NCI-H2227 (cell line): ENCODE results near the gene GLRX3.

Source experiments
- DNase-seq: peaks from one replicate; lab custom pipeline; 2025; ENCODE audit not compliant: unreplicated experiment; lab: John Stamatoyannopoulos, UW

GLRX3 gene

DNA sequence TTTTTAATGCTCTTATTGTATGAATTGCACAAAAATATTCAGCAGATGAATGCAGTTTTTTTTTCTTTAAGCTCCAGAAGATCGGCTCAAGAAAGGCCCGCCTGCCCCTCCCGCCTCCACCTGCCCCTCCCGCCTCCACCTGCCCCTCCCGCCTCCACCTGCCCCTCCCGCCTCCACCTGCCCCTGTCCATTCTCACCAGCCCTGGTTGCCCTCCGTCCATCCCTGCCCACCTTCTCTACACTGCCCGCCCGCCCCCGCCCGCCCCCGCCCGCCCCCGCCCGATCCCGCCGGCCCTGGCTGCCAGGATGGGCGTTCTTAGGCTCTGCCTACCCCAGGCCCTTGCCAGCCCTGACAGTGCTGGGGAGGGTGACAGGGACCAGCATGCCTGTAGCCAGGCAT is 67.4 kb downstream of the GLRX3 start:
- DNase-seq: no peak

DNA sequence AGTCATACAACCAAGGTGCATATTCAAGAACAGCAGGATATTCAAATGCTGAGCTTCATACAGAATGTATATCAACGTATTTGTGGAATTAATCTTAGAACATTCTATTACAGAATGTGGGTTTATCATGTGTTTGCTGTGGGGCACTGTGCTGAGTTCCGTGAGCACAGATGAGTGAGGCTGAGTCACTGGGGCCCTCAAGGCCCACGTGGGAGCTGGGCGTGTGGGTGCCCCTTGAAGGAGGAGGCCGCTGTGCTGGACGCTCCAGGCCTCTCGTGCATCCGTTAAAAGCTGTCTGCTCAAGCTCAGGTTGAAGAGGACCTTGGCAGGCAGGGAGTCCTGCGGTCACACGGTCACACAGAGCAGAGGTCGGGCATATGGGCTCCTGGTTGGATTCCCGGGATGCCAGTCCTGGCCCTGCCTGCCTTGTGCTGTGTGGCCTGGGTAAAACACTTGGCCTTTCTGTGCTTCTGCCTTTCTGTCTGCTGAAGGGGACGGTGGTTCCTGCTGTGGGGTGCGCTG is 70.1 kb downstream of the GLRX3 start:
- no peak for DNase-seq

DNA sequence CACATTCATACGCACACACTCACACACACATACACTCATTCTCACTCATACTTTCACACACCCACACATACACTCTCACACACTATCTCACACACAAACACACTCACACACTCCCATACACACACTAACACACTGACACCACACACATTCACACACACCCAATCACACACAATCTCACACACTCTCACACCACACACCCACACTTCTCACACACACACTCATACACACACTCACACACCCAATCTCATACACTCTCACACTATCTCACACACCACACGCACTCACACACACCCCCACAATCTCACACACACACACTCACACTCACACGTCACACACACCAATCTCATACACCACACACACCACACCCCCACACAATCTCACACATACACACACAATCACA is 71.0 kb downstream of the GLRX3 start:
- DNase-seq: no peak

DNA sequence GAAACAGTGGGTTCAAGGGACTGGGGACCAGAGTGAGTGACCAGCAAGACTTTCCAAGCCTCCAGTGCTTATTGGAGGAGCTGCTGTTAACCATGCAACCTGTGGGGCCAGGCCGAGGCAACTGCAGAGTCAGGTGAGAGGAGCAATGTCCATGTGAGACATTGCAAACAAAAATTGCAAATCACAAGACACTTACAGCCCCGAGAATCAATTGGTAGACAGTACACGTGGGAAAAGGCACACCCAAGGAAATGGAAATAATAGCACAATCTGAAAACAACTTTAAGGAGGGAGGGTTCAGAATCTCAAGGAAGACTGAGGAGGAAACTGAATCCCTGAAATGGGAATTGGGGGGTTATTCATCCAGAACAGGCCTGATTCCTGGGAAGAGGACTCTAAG is 72.6 kb downstream of the GLRX3 start:
- no peak for DNase-seq

DNA sequence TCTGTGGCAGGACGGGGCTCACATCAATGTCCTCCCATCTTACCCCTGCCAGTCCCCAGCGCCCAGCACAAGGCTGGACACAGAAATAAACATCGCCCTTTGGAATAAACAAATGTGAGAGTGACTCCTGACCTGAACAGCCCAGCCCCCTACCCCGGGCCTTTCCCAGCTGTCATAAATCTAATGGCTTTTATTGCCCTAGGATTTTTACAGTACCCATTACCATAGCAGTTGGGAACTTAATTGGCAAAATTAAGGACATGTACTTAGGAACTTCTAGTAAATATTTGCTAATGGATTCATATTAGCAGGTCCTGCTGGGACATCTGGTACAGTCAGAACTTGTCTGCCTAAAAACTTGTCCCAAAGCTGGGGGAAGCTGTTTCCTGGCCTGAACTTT is 76.6 kb downstream of the GLRX3 start:
- no peak for DNase-seq

DNA sequence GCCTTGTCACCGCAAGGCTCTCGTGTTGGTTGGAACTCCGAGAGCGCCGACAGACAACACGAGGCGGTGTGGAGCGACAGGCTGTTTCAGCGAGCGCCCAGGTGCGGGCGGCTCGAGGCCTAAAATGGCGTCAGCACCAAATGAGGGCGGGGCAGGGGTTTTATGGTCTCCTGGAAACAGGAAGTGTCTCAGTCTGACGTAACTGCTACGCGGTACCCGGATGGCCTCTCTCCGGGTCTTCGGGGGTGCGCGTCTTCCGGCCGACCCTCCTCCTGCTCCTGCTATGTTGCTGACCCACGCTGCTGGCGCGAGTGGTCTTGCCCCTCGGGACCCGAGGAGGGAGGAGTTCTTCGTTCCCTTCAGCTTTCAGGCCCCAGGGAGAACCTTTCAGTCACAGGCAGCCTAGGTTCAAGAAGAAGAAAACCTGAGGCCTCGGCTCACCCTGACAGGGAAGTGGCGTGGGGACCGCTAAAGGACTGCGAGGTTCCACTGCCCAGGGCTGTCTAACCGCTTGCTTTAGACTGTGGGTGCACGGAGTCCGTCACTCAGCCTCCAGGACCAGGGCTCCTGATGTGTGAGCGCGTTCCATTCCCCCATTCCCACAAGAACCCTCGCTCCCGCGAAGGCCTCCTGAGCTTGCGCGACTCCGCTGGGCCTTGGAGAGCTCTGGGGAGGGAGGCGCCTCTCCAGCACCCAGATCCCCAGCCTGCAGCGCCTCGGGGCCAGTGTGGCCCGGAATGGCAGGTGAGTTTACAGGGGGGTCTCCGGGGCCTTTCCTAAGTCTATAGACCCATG is 77.3 kb downstream of the GLRX3 start:
- no peak for DNase-seq

DNA sequence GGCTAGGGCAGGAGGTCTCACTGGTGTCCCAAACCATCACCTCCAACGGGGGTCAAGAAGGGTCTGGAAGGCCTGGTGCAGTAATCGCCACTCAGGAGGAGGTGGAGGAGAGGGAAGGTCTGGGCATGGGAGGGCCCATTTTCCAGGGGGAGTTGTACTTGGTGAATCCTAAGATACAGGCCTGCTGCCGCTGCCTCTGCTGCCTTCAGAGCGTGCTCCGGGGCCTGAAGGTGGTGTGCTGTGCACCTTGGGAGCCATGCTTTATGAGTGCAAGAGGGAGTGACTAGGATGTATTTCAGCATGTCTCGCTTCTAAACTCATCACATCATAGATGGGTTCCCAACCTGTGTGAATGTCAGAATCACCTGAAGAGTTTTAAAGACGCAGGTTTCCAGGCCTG is 78.2 kb downstream of the GLRX3 start:
- no peak for DNase-seq

DNA sequence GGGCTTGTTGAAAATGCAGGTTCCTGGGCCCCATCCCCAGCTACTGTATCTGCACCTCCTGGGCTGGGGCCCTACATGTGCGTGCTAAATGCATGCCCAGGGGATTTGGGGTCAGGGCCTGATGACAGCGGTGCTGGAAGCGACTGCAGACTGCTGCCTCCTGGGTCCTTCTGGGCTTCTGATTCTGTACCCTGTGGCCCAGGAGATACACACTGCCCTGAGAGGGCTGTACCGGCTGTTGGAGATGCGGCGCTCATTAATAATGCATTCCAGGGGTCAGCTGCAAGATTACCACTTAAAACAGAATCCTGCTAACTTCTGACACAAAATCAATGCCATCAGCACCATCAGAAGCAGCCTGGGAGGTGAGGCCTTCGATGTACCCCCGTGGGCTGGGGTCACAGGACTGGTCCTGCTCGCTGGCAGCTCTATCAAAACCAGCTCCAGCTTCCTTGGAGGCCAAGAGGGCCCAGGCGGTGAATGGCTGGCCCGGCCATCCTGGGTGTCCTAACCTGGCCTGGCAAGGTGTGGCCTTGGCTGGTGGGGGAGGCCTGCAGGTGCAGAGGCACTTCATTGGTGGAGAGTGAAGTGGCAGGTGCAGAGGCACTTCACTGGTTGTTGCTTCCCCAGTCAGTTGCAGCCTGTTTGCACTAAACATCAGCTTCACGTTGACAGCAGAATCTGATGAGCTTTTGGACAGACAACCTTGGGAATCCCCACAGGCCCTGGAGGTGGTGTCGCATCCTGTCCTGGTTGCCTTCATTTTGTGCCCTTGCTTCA is 79.2 kb downstream of the GLRX3 start:
- no peak for DNase-seq

DNA sequence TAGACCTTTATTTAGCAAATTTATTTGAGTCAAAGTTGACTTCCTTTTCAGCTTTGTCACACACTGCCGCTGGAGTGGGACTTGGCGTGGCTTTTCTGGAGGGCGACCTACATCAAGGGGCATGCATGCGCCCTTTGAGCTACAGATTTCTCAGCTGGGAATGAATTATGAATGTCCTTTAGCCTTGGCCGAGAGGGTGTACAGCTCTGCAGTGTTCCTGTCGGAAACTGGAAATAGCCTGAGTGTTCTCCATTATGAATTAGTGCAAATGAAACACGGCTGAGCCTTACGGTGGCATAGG is 79.7 kb downstream of the GLRX3 start:
- DNase-seq: no peak

DNA sequence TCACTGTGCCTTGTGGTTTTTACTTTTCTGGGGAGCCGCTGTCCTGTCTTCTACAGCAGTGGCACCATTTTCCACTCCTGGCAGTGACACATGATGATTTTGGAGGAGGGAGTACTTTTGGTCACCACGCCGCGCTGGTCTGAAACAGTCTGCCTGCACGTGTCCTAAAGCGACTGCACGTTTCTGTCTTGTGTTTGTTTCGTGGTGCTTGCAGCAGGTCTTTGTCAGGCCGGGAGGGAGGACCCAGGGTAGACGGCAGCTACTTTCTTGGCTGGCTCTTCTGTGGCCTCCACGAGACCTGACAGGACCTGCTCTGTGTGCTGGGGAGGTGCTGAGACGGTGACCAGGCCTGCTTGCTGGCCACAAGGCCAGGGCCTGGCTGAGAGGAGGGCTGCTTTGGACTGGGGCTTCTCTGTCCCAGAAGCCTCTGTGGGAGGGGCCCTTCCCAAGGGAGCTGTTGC is 82.0 kb downstream of the GLRX3 start:
- DNase-seq: no peak

DNA sequence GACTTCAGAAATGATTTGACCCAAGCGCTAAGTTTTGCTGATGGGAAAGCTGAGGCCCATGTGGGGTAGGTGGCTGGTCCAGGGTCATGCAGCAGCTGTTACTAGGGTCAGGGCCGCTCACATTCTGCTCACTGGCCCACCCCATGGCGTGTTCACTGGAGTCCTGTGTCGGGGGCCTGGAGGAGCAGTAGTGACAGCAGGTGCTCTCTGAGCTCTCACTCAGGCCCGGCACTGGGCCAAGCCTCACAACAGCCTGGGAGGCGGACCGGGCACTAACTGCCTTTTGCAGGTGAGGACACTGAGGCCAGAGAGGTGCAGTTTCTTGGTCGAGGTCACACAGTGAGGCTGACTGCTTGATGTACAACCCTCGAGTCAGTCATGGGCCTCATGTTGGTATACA is 82.7 kb downstream of the GLRX3 start:
- DNase-seq: no peak

DNA sequence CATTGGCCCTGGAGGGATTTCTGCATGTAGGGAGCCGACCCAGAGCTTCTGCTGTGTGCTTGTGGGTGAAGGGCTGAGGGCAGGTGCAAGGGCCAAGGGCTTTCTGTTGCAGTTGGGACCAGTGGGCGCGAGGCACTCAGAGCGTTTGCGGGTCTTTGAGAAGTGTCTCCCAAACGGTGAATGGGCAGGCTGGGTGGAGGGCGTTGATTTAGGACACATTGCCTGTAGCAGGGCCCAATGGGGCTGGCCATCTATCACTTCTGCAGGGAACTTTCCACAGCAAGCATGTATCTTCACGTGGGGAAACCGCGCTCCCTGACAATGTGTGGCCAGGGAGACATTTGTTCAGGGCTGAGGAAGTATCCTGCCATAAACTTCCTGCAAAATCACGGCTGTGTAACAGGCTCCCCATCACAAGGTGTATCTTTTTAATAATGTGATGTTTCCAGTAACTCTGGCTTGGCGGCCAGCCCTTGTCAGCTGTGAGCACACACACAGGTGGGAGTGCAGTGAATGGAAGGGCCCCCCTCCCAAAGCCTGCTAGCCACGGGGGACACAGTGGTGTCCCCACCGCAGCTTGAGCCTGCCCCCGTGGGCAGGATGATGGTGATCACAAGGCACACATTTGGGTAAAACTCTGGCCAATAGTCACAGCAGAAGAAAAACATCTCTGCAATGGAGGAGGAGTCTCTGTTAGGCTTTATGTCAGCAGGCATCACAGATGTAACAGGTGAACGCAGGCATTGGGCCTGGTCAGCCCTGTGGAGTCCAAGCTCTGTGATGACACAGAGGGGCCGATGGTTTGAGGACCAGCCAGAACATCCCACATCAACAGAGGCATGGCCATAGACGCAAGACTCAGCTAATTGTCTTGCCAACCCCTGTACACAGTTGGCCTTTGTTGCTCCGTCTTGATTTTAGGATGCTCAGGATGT is 84.3 kb downstream of the GLRX3 start:
- DNase-seq: no peak

DNA sequence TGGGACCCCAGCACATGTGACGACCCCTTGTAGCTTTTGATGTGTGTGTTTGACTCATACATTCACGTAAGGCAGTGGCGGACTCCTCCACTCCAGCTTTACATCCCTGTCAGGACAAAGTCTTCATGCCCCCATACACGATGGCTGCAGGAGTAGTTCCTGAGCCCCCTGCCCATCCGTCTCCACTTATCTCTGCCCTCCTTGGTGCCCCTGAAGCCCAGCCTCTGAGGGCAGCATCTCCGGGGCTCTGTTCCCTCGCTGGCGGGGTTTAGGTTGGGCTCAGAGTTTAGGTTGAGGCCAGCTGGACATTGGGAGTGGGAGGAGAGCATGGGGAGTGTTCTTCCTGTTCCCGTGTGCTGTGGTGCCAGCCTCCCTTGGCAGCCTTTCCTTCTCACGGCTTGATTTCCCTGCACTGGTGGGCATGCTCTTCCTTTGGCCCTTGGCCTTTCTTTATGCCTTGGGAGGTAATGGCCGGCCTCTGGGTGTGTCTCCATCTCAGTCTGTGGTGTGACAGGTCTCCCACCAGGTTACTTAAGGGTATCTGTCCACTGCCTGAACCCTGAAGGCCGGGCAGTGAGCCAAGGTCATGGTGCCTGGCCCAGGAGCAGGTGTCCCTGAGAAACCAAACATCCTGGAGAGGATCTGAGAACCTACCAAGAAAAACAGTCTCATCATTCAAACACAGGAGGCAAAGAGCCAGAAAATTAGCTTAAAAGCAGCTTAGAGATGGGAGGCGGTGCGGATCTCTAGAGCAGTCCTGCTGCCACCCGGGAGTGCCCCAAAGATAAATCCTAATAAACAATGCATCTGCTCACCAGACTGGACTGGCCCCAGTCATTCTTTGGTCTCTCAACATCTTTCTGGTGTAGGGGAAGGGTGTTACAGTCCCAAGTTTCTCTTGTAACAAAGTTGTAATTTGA is 85.5 kb downstream of the GLRX3 start:
- DNase-seq: no peak

DNA sequence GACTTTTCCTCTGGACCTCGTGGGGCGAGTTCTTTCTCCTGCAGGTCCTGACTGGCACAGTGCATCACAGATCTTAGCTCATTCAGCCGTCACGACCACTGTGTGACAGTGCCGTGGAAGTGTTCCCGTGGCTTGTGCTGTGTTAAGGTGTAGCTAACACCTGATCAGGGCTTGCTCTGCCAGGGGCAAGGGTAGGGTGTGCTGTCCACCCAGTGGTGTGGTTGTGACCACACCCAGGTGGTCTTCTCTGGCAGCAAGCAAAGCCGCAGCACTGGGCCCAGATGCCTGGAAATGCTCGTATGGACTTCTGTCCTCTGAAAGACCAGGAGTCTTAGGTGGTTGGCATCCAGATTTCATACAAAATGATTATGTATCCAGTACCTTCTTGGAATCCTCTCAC is 86.2 kb downstream of the GLRX3 start:
- DNase-seq: no peak

DNA sequence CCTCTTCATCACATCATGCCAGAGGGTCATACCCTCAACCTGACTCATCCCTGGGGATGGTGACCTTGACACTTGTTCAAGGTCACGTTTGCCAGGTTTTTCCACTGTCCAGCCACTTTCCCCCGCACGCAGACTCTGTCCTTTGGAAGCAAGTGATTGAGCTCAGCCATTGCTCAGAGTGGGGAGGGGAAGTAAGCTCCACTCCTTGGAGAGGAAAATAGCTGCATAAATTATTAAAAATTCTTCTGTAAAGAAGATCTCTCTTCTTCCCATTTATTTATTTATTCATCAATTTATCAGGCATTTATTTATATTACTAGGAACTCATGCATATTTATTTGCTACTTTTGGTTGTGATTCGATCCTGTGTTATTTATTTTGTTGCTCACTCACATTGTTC is 88.0 kb downstream of the GLRX3 start:
- no peak for DNase-seq

DNA sequence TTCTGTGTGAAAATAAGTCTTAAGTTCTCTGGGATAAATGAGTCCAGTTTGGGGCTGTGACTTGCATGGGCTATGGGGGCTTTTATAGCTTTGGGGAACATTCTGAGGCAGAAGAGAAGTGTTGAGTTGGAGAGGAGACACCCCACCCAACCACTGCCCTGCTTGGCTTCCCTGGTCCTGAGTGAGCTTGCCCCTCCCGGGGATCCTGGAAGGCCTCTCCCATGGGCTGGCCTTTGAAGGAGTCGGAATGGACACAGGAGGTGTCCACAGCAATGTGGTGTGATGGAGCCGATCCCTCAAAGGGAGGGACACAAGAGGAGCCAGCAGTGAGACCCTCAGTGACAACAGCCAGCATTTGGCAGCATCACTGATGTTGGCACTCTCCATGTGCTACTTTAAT is 89.8 kb downstream of the GLRX3 start:
- DNase-seq: no peak

DNA sequence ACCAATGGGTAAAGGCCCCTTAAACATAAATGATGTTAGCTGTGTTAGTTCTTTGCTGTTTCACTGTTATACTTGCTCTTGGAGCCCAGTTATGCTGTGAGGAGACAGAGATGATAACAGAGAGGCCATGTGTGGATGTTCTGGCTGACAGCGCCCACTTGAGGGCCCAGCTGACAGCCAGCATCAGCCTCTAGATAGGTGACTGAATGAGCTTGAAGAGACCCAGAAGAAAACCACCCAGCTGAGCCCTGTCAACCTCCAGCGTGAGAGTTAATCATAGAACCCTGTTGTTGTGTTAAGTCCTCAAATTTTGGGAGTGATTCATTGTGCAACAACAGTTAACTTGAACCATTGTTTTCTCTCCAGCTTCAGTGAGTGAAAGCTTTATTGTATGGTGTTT is 91.7 kb downstream of the GLRX3 start:
- DNase-seq: no peak
